Measurements from ENCODE around the gene SV2B. TPM values are rescaled to one million over a fixed set of nuclear protein-coding genes. Genes with fewer than 3 reads are reported as not detected.

Gene SV2B
- polyA plus RNA-seq, 3 donors: 0.12 to 0.97 (median 0.97) TPM

DNA sequence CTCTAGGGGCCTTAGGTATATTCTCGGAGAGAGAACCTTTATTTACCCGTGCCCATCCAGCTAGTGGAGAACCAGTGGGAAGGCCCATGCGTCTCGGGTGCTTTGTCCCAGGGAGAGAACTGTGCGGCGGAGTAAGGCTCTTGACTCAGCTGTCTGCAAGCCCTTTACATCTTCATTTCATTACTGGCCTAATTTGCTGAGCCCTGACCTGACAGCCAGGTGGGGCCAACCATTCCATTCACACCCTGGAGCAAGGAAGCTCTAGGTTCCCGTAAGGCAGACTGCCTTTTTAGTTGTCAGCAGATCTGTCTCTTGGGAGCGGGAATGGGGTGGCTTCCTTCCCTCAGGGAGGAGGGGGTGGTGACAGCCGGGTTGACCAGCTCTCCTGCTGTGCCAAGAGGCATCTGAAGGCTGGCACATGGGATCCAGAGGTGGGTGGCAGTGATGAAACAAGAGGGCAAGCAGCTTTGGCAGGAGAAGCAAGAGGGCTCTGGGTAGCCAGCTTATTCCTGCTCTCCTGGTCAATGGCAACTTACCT, 36.4 kb downstream of the SV2B start:
- DNase-seq: no peak

DNA sequence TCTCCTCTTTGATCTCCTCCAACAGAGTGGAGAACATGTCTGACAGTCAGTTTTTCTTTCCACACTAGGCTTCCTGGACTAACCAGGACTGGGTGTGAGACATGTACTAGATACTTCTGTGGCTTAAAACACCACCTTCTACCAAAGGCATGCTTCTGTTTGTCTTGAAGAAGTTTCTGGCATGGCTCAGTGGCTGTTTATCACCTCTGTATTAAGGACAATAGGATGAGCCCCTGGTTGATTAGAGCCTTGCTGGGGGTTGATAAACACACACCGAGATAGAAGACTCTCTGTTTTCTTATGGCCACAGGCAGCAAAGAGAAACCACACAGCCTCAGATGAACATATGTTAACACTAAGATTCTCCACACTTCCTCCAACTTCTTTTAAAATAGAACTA, 40.5 kb downstream of the SV2B start:
- no peak for DNase-seq

DNA sequence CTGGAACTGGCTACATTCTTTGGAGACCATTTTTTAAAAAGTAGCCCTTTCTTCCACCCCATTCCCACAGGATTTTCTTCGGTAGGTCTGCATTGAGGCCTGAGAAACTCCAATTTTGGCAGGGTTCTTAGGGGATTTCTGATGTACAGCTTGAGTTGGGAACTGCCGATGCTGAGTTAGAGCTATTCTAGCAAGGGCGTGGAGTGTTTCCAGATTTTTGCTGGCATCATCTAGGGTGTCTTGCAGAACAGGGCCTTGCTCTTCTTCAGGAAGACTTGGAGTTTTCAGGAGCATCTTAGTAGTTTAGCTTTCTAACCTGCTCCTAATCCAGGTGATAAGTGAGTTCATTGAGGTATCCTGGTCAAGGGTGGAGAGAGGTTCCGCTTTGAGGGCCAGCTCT, 41.0 kb downstream of the SV2B start:
- no peak for DNase-seq

DNA sequence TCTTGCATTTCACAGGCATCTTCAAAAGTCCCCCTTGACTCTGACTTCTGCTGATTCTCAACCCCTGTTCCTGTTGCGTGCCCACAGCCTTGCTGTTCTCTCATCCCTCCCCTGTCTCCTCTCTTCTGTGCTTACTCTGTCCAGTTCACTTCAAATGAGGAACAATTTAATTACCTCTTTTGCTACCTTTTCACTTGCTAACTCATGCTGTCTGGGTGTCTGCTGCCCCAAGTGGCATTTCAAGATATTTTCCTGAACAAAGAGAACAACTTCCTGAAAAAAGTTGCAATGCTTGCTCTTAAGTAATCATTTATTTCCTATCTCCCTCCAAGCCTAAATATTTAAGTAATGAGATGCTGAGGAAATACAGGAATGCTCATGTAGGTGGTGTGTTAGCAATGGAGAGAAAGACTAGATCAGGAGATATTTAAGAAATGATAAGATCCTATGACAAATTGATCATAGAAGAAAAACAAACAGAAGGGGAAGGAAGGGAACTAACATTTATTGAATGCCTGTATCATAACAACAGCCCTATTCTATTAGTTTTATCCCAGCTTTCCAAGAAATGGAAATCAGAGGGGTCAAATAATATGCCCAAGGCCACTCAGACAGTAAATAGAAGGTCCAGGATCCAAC, 42.2 kb downstream of the SV2B start:
- no peak for DNase-seq

DNA sequence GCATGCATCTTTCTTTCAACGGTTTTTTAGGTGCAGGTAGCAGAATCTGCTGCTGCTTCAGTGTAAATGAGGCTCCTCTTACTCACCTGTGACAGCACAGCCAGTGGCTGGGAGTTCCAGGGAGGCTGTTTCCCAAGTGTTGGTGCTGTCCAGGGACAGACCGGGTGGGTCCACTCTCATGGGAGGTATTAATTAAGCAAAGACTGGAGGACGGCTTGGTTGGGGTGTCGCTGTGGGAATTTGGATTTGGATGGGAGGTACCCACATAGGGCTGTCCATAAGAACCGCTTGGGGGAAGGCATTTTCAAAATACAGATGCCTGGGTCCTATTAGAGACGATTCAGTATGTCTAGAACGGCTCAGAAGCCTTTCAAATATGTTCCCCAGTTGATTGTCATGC, 42.9 kb downstream of the SV2B start:
- DNase-seq: no peak

DNA sequence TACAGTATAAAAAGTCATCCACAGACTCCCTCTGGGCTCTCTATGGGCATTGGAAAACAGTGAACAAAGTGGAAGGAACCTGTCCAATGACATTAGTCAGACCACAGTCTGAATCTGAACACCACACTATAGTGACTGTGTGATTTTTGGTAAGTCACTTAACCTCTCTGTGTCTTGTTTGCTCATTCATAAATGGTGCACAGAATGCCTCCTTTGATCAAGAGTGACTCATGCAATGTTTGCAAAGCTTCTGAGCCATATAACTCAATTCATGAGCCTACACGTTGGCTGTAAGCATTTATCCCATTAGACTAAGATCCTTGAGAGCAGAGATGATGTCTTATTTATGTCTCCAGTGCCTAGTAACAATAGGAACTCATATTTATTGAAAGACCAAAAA, 46.7 kb downstream of the SV2B start:
- DNase-seq: no peak

DNA sequence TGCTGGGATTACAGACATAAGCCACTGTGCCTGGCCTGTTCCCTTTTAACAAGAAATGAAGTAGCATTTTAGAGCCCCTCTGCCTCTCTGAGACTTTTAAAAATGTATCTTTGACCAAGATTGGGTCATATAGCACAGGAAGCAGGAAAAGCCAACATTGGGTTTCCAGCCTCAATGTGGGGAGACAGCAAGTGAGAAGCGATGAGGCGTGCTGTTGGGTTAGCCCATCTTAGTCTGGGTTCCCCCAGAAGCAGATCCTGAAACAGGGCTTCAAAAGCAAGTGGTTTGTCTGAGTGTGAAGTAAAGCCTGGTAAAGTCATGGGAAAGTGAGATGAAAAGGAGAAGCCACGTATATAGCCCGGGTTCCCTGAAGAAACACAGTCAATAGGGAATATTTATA, 48.2 kb downstream of the SV2B start:
- no peak for DNase-seq

DNA sequence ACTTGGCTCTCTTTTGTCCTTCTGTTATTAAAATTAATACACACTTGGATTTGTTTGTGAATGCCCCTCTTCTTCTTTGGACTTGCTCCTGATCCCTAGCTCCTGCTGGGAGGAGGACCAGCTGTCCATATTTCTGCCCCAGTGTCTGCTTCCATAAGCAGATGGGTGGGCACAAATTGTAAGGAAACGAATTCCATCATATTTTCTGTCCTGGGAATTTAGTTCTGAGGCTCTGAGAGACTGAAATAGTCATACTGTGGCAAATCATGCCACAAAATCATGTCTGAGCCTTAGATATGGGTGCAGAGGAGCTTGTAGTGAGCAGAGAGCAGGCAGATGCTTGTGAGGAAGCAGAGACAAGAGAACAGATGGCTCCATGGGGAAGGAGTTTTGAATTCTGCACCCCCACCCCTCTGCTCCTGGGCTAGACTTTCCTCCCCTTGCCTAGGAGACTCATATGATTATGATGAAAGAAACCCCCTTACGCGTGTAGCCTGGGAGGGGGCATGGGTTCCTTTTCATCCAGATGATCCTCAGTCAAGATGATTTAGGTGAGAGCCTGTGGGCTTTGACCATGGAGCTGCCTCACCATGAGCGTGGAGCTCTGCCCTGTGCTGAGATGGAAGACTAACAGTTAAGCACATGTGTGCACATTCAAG, 50.6 kb downstream of the SV2B start:
- DNase-seq: no peak

DNA sequence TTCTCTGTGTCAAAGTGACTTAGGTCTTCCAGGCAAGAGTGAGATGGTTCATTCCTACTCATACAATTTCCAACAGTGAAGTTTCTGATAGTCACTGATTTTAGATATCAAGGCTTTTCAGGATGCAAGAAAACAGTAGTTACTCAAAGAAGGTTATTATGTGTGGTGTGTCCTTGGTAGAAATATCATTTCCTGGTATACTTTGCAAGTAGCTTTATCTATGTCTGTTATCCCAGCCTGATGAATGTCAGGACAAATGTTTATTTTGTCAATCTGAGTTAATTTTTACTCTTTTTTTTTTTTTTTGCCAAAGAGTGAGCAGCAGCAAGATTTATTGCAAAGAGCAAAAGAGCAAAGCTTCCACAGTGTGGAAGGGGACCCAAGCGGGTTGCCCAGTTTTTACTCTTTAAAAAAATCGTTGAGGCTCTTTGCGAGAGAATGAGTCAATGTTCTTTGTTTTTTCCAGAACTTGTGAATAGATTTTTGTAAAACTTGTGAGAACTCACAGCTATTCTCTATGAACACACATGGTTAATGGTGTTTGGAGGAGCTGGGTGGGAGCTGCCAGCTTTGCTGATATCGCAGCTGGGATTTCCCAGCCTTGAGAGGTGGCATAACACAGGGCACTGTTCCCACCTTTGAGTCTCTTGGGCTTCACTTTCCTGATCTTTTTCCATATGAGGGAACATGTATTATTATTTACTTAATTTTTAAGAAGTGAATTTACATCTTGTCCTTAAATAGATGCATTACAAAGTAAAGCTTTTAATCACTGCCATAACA, 51.9 kb downstream of the SV2B start:
- DNase-seq: no peak

DNA sequence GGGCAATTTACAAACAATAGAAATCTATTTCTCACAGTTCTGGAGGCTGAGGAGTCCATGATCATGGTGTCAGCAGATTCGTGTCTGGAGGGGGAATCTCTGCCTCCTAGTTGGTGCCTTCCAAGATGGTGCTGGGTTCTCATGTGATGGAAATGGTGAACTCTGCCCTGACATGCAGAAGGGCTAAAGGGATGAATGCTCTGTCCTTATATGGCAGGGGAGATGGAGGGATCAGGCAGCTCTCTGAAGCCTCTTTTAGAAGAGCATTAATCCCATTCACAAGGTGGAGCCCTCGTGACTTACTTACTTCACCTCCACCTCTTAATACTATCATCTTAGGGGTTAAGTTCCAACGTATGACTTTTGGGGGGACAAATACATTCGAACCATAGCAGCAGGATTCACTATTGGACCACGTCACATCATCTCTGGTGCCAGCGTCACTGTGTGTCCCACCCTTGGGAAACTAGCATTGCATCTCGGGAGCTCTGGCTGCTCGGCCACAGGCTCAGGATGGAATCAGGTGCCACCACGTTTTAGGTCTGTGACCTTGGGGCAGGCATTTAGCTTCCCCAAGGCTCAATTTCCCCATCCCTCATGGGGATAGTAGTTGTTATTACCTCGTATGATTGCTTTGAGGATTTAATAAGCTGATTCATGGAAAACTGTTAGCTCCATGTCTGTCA, 53.0 kb downstream of the SV2B start:
- no peak for DNase-seq

DNA sequence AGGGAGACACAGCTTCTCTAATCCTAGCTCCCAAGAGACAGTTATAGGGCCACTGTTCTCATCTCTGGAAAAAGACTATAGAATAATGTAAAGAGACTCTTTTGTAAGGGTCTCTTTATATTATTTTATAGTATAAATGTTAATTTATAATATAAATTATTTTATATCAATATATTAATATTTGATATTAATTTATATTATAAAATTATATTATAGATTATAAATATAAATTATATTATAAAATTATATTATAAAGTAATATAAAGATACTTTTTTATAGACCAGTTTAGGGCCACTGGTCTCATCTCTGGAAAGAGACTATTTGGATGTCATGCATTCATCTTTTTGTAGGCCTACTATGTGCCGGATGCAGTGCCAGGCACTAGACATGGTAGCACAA, 53.9 kb downstream of the SV2B start:
- DNase-seq: no peak

DNA sequence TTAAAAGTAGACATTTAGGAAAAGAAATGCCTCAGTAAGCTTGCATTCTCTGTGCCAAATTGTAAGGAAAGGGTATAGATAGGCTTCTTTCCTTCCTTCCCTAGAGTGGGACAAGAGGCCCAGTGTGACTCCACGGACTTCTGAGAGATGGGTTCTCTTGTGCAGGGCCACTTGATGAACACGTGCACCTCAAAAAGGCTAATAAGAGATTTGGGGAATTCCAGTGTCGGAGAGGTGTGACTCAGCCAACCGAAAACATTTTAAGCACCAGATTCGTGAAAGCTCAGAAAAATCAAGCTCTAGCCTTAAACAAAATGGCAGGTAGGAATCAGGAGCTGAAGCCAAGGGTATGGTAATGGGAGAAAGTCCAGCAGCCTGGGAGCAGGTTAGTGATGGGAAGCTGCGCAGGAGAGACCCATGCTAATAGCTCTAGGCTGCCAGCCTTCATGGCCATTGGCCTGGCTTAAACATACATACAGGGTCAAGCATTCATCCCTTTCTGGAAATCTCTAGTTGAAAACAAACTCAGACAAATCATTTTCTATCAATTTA, 56.2 kb downstream of the SV2B start:
- DNase-seq: no peak

DNA sequence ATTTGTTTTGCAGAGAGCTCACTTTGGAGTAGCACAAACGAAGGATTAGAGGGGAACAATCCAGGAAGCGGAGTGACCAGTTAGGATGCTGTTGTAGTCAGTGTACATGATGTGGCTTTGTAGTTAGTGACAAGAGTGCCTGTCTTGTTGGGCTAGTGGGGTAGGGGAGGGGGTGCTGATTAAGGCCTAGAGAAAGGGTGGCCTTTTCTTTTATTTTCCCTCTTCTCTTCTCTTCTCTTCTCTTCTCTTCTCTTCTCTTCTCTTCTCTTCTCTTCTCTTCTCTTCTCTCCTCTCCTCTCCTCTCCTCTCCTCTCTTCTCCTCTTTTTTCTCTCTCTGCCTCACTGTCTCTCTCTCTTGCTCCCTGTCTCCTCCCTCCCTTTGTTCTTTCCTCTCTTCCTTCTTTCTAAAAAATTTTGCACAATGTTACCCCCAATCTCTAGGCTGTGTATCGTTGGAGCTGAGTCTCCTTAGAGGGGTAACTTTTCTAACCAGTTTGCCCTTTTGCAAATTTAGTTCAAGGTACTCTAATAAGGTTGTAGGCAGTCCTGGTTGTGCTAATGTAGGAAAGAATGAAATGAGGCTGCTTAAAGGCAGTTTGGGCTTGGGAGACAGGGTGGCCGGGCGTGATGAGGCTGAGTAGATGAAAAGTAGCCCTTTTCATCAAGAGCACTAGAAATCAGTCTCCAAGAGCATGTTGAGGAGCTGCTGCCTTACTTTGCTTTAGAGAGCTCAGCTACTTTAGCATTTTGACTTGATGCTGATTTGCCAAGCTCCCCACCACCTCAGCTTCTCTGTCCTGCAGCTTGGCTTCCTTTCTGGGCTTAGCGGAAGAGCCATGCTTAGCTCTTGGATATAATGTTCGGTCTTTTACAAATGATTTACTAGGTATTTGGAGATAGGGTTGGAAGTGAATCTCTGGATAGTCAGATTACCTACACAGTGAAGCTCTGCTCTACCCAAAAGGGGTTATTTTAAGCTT, 58.6 kb downstream of the SV2B start:
- no peak for DNase-seq

DNA sequence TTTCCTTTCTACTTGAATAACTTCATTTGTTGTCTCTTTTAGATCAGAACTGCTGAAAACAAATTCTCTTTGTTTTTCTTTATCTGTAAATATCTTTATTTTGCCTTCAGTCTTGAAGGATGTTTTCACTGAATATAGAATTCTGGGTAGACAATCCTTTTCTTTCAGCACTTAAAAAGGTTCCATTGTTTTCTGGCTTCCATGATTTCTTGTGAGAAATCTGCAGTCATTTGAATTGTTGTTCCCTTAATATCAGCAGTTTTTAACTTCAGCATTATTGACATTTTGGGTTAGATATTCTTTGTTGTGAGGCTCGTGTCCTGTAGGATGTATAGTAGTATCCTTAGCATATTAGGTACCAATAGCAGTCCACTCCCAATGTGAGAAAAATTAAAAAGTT, 65.8 kb downstream of the SV2B start:
- DNase-seq: no peak

DNA sequence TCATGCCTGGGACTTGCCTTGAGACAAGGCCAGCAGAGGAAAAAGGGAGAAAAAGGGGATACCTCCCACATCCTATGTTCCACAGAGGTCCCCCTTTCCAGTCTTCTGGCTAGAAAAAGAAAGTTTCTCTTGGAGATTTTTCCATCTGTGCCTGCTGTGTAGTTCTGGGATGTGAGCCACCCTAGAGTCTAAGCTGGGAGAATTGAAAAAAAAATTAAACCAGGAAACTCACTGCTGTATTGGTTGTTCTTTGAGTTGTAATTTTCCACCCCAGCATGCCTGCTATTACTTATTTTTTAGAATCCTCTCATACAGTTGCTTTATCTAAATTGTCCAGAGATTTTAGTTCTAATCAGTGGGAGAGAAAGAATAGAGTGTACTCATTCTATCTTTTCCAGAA, 68.4 kb downstream of the SV2B start:
- no peak for DNase-seq

DNA sequence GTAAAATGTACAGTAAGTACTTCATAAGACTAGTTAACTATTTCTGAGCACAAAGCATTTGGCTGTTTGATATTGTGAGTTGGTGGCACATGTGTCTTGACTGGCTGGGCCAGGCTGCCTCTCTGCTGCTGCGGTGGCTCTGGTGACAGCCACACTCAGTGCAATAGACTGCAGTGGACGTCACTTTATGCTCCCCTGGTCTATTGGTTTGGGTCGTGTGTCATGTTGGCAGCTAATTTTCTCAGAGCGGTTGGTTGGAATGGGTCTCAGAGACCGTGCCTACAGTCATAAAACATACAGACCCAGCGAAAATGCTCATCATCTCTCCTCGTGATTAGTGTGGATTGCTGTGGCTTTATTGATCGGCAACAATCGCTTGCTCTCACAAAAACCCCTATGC, 71.3 kb downstream of the SV2B start:
- DNase-seq: no peak

DNA sequence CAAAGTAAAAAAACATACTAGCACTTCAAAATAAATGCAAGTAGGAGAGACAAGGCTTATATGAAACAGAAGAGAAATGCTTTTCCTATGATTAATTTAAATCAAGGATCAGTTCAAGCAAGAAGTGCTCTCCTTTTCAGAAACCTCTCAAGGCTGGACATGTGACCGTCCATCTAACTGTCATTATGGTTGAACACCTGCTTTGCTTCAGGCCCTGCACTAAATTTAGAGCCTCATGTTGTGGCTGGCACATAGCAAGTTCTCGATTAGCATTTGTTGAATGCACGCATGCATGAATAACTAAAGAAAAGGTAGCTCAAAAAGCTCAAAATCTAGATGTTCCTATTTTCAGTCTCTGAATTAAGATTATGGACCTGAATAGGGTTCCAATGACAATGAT, 82.0 kb downstream of the SV2B start:
- no peak for DNase-seq

DNA sequence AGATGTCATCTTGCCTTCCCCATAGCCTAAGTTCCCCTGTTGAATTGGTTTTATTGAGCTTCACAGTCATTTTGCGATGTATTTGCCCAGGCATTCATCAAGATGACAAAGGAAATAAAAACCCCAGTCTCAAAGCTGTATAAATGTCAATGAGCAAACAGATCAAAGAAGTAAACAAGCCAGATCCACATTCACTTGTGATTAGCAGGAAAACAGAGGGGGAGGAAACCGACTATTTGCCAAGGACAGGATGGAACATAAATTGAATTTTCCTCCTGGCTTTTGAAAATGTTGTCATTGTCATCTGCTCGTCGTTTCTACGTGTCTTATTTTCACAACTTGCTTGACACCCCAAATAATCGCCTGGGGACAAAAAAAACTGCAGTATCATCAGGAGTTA, 83.5 kb downstream of the SV2B start:
- DNase-seq: no peak

DNA sequence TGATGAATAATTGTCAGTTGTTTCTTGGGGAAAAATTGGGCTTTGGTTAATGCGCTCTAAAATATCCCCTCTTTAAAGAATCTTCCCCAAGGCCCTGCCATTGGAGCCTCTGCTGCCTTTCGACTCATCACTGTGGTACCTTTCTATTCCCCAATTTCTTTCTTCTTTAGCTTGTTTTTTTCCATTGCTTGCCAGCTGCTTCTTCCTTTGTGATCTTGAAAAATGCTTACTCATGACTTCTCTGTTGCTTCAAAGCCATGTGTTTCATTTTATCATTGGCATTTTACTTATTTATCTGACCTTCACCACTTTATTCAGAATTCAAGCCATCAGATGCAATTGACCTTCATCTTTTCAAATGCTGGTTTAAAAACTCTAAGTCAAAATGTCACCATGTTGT, 84.4 kb downstream of the SV2B start:
- DNase-seq: no peak

DNA sequence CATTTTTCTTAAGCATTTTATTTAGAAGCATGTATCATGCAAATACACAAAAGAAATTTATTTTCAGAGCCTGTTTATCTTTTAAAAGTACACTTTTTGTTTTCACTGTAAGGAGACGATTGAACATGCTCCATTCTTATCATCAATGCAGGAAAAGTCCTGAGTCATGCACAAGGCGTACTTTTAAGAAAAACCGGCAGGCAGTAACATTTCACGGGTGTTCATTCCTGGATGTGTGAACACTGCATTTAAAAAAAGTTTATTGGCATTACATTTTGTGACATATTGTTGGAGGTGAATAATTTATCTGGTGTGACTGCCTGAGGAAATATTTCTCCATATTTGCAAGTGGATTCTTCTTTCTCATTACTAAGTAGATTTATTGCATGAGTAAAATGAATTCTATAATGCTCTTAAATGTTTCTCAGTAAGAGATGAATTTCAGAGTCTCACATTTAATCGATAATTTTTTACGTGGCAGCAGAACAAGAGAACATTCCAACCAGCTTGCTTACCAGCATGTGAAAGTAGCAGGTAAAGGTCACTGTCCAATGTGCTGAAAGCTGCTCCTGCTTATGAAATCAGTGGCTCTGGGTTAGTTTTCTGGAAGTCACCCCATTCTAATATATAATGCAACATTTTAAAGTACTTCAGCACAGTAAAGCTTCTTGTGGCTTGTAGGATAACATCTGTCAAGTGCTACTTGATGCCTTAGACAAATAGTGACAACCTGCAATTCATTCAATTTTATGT, 87.0 kb downstream of the SV2B start:
- peak; percentile 66 for DNase-seq
